Neuron (in vitro differentiated cells): Measurements from ENCODE around the gene INPP5F.

ENCODE experiments used
- H2AFZ ChIP-seq: one replicate; pipeline ENCODE4 v1.6.1; 2013; ENCODE audit warnings: low read depth, mild to moderate bottlenecking, inconsistent platforms, low read length, moderate library complexity
- H3K27me3 ChIP-seq: one replicate; pipeline ENCODE4 v1.6.1; 2013; ENCODE audit warnings: low read length; ENCODE audit not compliant: insufficient read depth
- H3K36me3 ChIP-seq: one replicate; pipeline ENCODE4 v1.6.1; 2013; ENCODE audit warnings: low read length; ENCODE audit not compliant: insufficient read depth
- H3K4me1 ChIP-seq: one replicate; pipeline ENCODE4 v1.6.1; 2013; ENCODE audit warnings: low read length; ENCODE audit not compliant: insufficient read depth
- H3K4me3 ChIP-seq: 2 replicates; pipeline ENCODE4 v1.5.1; 2013; ENCODE audit warnings: mild to moderate bottlenecking, low read length, moderate library complexity
- H3K9me3 ChIP-seq: one replicate; pipeline ENCODE4 v1.6.1; 2013; ENCODE audit warnings: low read length

INPP5F gene

GRCh38 chr10:119806334-119807130, 80.7 kb downstream of the INPP5F start:
- Histone ChIP-seq H2AFZ (no peak overlapping the region), H3K9me3 (no peaks in the 10 kb centered on the region), H3K4me3 (no peak overlapping the region), H3K36me3 (peaks cover 22% of the 10 kb centered on the region), H3K4me1 (no peaks in the 10 kb centered on the region), H3K27me3 (no peaks in the 10 kb centered on the region)

DNA sequence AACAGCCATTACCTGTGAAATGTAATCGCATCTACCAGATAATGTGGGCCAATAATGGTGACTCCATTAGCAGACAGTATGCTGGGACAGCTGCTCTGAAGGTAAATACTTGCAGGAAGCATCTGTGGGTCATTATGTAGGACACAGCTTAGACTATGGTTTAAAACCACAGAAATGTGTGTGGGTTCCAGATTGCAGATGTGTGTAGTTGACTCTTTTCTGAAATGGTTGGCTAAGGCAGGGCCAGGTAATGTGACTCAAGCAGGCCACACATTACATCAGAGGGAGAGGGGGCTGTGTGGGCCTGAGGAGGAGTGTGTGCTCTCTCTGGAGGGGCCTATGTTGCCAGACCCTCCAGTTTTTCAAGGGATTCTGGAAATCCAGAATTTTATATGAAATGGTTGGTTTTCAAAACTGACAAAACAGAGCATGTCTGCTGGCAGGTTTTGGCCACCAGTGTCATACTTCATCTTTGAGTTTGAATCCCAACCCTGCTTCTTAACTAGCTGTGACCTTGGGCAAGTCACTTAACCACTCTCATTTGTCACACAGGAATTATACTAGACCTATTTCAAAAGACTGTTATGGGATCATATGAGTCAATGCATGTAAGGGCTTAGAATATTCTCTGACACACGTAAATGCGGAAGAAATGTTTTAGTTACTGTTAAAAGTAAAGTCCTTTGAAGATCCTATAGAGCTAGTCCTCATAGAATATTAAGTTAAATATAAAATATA, 82.3 kb downstream of the INPP5F start:
- H3K36me3 ChIP-seq: peaks cover 27% of the 10 kb centered on the region

DNA sequence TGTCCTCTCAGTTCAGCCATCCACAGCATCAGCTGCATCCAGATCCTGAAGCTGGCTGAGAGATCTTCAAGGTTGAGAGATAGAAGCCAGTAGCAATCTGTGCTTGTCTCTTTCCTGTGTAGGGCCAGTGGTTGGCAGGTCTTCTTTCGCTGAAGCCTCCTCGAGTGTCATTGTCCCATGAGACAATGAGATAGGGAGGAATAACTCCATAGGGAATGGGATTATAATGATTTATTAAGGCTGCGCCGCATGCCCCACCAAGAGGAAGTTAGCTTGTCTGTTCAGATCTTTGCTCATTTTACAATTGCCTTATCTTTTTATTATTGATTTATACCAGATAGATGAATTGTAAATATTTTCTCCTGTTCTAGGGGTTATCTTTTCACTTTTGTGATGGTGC, 85.3 kb downstream of the INPP5F start:
- H3K9me3 ChIP-seq: peaks cover 11% of the 10 kb centered on the region

More for the DNA sequence above, 82.3 kb downstream of the INPP5F start:
- H3K4me1 ChIP-seq: no peaks in the 10 kb centered on the region
- no peak overlapping the region for H3K4me3 ChIP-seq
- H3K27me3 ChIP-seq: no peaks in the 10 kb centered on the region
- no peaks in the 10 kb centered on the region for H3K9me3 ChIP-seq
- H2AFZ ChIP-seq: no peak overlapping the region

DNA sequence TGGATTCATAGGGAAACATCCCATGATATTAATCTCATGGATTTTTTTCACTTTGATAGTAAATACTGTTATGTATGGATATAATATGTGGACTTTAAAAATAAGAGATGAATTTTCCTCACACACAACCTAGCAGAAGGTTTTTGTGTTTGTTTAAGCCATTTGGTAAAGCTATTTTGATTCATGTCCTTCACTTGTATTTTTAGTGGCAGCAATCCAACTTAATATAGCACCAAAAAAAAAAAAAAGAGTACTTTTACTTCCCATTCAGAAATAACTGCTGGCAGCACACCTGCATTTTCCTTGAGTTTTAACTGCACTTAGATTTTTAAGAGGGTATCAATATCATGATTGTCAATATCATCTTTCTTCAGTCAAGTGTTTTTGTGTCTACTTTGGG, 86.8 kb downstream of the INPP5F start:
- peaks cover 11% of the 10 kb centered on the region for H3K9me3 ChIP-seq
- H3K4me1 ChIP-seq: no peaks in the 10 kb centered on the region
- no peak overlapping the region for H2AFZ ChIP-seq
- H3K36me3 ChIP-seq: peaks cover 31% of the 10 kb centered on the region
- H3K27me3 ChIP-seq: no peaks in the 10 kb centered on the region
- H3K4me3 ChIP-seq: no peak overlapping the region

More for the DNA sequence above, 85.3 kb downstream of the INPP5F start:
- H2AFZ ChIP-seq: no peak overlapping the region
- H3K27me3 ChIP-seq: no peaks in the 10 kb centered on the region
- H3K4me3 ChIP-seq: no peak overlapping the region
- peaks cover 34% of the 10 kb centered on the region for H3K36me3 ChIP-seq
- H3K4me1 ChIP-seq: no peaks in the 10 kb centered on the region

- Histone ChIP-seq H3K27me3 (no peaks in the 10 kb centered on the region), H3K9me3 (peaks cover 21% of the 10 kb centered on the region), H3K4me1 (peaks cover 5% of the 10 kb centered on the region), H2AFZ (no peak overlapping the region), H3K4me3 (no peak overlapping the region), H3K36me3 (peaks cover 34% of the 10 kb centered on the region)
Measured at GRCh38 chr10:119815671-119816070, 89.8 kb downstream of the INPP5F start.

DNA sequence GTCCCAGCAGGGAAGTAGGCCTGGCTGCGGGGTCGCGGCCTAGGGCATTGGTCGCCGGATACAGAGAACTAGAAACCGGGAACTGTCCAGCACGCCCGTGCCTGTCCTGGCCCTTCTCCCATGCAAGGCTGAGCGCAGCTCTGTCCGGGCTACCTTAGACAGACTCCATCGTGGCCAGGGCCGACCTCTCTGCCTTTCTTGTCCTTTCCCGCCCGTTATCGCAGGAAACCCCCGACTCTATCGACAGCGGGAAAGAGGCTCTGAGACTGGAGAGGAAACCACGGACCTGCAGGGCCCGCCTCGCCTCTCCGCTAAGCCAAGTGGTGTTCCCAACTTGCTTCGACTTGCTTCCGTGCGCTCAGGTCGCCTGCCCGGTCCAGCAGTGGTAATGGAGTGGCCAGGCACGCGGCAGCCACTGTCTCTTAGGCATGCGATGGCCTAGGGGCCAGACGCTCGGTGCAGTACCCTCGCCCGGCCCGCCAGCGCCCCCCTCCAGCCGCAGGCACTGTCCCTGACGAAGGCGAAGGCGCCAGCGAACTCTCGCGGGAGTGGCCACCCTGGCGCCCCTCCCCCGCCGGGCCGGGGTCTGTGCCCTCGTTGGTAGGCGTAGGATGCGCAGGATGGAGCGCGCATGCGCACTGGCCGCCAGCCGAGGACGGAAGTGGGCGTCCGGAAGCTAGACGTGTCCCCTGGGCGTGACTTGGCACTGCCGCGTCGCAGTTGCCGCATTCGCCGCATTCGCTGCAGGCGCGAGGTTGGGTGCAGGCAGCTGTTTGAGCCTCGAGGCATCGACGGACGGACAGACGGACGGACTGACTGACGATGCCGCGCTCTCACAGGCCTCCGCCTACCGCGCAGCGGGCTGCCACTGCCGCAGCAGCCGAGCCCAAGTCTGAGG, 92.4 kb downstream of the INPP5F start:
- H3K36me3 ChIP-seq: peaks cover 35% of the 10 kb centered on the region
- H3K9me3 ChIP-seq: peaks cover 21% of the 10 kb centered on the region
- no peak overlapping the region for H2AFZ ChIP-seq
- H3K4me1 ChIP-seq: peaks cover 5% of the 10 kb centered on the region
- no peaks in the 10 kb centered on the region for H3K27me3 ChIP-seq
- no peak overlapping the region for H3K4me3 ChIP-seq

DNA sequence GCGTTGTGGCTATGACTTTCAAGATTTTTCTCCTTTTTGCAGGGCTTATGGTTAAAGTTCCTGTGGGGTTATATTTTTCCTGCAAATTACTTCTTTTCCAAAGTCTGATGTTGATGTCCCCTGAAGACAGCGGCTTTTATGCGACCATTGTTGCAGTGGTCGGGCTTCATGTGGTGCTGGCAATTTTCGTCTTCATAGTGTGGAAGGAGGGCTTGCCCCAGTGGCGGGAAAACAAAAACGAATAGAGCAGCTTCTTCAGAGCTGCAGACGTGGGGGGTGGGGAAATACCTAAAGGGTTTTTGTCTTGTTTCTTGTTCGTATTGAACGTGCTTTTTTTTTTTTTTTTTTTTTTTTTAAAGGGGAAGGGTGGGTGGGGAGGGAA, 93.0 kb downstream of the INPP5F start:
- no peak overlapping the region for H2AFZ ChIP-seq
- H3K4me3 ChIP-seq: no peak overlapping the region
- peaks cover 5% of the 10 kb centered on the region for H3K4me1 ChIP-seq
- no peaks in the 10 kb centered on the region for H3K27me3 ChIP-seq
- H3K36me3 ChIP-seq: peaks cover 33% of the 10 kb centered on the region
- peaks cover 21% of the 10 kb centered on the region for H3K9me3 ChIP-seq

DNA sequence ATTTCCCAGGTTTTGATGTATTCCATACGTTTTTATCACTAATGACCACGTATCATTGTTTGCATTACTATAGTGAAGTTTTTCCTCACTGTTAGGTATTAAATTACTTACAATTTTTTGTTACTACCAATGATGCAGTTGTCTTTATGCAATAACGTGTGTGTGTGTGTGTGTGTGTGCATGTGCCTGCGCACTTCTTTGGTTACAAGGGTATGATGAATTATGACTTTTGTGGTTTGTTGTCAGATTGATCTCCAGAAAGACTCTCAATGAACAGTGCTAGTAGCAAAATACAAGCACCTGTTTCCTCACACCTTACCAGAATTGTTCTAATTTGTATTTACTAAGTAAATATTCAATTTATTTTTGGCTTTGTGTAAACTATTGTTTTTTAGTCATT, 95.3 kb downstream of the INPP5F start:
- peaks cover 28% of the 10 kb centered on the region for H3K36me3 ChIP-seq
- no peak overlapping the region for H2AFZ ChIP-seq
- no peak overlapping the region for H3K4me3 ChIP-seq
- H3K9me3 ChIP-seq: peaks cover 10% of the 10 kb centered on the region
- peaks cover 5% of the 10 kb centered on the region for H3K4me1 ChIP-seq
- H3K27me3 ChIP-seq: no peaks in the 10 kb centered on the region

DNA sequence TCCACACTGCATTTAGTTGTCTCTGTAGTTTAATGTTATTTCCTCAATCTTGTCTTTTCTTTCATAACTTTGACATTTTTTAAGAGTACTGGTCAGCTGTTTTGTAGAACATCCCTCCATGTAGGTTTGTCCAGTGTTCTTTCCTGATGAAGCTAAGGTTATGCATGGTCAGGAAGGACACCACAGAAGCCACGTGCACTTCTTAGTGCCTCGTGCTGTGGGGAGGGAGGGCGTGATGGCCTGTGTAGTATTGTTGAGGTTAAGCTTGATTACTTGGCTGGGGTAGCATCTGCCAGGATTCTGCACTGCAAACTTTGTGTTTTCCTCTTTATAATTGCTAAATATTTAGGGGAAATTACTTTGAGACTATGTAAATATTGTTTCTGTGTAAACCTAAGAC, 98.4 kb downstream of the INPP5F start:
- Histone ChIP-seq H3K27me3 (no peaks in the 10 kb centered on the region), H3K36me3 (peaks cover 43% of the 10 kb centered on the region)

DNA sequence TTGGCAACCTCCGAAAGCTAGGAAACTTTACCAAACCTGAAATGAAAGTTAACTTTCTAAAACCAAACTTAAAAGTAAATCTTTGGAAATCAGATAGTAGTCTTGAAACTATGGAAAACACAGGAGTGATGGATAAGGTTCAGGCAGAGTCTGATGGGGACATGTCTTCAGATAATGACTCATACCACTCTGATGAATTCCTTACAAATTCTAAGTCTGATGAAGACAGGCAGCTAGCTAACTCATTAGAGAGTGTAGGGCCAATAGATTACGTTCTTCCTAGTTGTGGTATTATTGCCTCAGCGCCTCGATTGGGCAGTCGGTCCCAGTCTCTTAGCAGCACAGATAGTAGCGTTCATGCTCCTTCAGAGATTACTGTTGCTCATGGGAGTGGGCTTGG, 100.9 kb downstream of the INPP5F start:
- Histone ChIP-seq H3K36me3 (peaks cover 67% of the 10 kb centered on the region), H2AFZ (no peak overlapping the region), H3K27me3 (no peaks in the 10 kb centered on the region), H3K9me3 (no peaks in the 10 kb centered on the region), H3K4me3 (no peak overlapping the region), H3K4me1 (no peaks in the 10 kb centered on the region)

More for the DNA sequence above, 98.4 kb downstream of the INPP5F start:
- Histone ChIP-seq H3K4me1 (no peaks in the 10 kb centered on the region), H2AFZ (no peak overlapping the region), H3K4me3 (no peak overlapping the region), H3K9me3 (no peaks in the 10 kb centered on the region)

DNA sequence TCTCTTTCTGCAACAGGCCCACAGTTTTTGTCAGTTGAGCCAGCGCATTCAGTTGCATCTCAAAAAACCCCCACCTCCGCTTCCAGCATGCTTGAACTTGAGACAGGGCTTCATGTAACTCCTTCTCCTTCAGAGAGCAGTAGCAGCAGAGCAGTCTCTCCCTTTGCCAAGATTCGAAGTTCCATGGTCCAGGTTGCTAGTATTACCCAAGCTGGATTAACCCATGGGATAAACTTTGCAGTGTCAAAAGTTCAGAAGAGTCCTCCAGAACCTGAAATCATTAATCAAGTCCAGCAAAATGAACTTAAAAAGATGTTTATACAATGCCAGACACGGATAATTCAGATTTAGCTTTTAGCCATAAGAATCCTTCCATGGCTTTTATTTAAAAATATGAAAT, 101.6 kb downstream of the INPP5F start:
- Histone ChIP-seq H3K36me3 (peaks cover 72% of the 10 kb centered on the region), H3K4me3 (no peak overlapping the region), H3K27me3 (no peaks in the 10 kb centered on the region), H3K9me3 (no peaks in the 10 kb centered on the region), H3K4me1 (no peaks in the 10 kb centered on the region), H2AFZ (no peak overlapping the region)

GRCh38 chr10:119829429-119829828, 103.6 kb downstream of the INPP5F start:
- H3K36me3 ChIP-seq: peaks cover 78% of the 10 kb centered on the region
- H3K27me3 ChIP-seq: no peaks in the 10 kb centered on the region
- H2AFZ ChIP-seq: no peak overlapping the region
- no peaks in the 10 kb centered on the region for H3K9me3 ChIP-seq
- no peak overlapping the region for H3K4me3 ChIP-seq
- no peaks in the 10 kb centered on the region for H3K4me1 ChIP-seq

DNA sequence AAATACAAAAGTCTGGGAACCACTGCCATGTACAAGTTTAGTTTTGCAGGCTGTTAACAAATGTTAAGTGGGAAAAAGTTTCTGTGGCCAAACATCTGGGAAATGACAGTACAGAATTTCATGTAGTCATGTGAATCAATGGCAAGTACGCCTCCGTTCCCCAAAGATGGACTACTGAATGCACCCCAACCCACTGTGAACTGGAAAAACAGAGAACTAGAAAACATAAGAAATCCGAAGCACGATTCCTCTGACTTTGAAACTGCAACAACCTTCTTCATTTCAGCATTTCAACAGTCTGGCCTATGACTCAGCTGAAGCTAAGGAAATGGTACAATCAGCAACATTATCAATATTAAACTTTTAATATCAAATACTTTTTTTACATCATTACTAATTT, 105.0 kb downstream of the INPP5F start:
- H2AFZ ChIP-seq: no peak overlapping the region
- H3K9me3 ChIP-seq: no peaks in the 10 kb centered on the region
- H3K27me3 ChIP-seq: no peaks in the 10 kb centered on the region
- no peak overlapping the region for H3K4me3 ChIP-seq
- no peaks in the 10 kb centered on the region for H3K4me1 ChIP-seq
- peaks cover 91% of the 10 kb centered on the region for H3K36me3 ChIP-seq
